C4-2B (cell line): Measurements from ENCODE around the gene SEC31B.

Experiments
- CTCF ChIP-seq: fragments of 450-650 bp; conservative IDR thresholded peaks from 2 replicates; pipeline ENCODE4 v1.5.1; 2017; ENCODE audit warnings: mild to moderate bottlenecking
- ZFX ChIP-seq: fragments of 450-650 bp; IDR thresholded peaks from 2 replicates; pipeline ENCODE4 v1.6.1; 2017

DNA sequence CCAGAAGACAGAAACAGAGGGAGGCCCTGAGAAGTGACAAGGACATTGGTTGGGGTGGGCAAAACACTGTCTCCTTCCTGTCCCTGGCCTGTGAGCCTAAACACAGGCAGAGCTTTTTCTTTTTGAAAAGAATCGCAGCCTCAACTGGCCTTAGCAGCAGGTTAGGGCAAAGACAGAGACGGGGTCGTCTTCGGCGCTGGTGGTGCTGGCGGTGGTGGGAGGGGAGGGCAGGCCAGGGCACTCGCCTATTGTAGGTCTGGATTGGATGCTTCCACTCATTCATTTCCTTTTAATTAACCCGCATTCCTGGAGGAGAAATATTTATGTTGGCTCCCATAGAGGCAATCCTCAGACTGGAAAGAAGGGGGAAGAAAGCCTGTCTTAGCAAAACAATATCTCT is 34.3 kb downstream of the SEC31B start:
- no peak for TF ChIP-seq CTCF
- TF ChIP-seq ZFX = no peak
